ENCODE data around the gene PLVAP. TPM values are rescaled to one million over a fixed set of nuclear protein-coding genes. Genes with fewer than 3 reads are reported as not detected.
A peak's percentile ranks its signal among the peaks of the same experiment; 100 is the strongest.

Gene PLVAP
- total and polyA plus RNA-seq, 2 experiments from 2014 or later, result not detected

- TF ChIP-seq ZNF462 (CRISPR knock-in tag; IDR thresholded peaks at IDR 0.05), result no peak
Observed at GRCh38 chr19:17307876-17308377, 69.2 kb downstream of the PLVAP start (continued).

- H3F3A ChIP-seq (replicated peaks; ENCODE audit: low read depth), result peaks cover 45% of the 10 kb centered on the region
- H3K27ac ChIP-seq (ENCODE audit: low read depth), result peak overlapping the region; percentile 92
- peak overlapping the region; percentile 79 for H3K4me2 ChIP-seq
- Mint-ChIP-seq H3K9me3 (no peaks in the 10 kb centered on the region; the same call in 1 of the 3 replicates), H3K4me3 (peak overlapping the region; percentile 95), H3K27ac (peak overlapping the region; percentile 97), H3K4me1 (peaks cover 42% of the 10 kb centered on the region), H3K27me3 (ENCODE audit: insufficient read depth, low read depth, poor library complexity) (peaks cover 31% of the 10 kb centered on the region), H3K36me3 (ENCODE audit: low read depth) (peaks cover 10% of the 10 kb centered on the region; the same call in 2 of the 3 replicates)
- peak overlapping the region; percentile 91 for H3K4me3 ChIP-seq
- H3K36me3 ChIP-seq (ENCODE audit: insufficient read depth), result no peaks in the 10 kb centered on the region
- H3K9me2 ChIP-seq (ENCODE audit: insufficient read depth), result no peaks in the 10 kb centered on the region
- peaks cover 46% of the 10 kb centered on the region for H3K4me1 ChIP-seq (ENCODE audit: insufficient read depth)
- peaks cover 26% of the 10 kb centered on the region for H3K79me2 ChIP-seq (replicated peaks; ENCODE audit: insufficient read depth)
- H2AFZ ChIP-seq, result 0 out of 2 replicates have a peak overlapping the region, but pooled peaks have one; percentile 11
- ATAC-seq (peak; percentile 0), DNase-seq (ENCODE audit: low spot score) (peak; percentile 71)
- H4K20me1 ChIP-seq (replicated peaks; ENCODE audit: insufficient read depth), result peaks cover 16% of the 10 kb centered on the region
- H3K27me3 ChIP-seq (ENCODE audit: insufficient read depth), result no peaks in the 10 kb centered on the region
- TF ChIP-seq REST (IDR thresholded peaks at IDR 0.05; ENCODE audit: unreplicated experiment), result no peak
- TF ChIP-seq ZNF331 (CRISPR knock-in tag; IDR thresholded peaks at IDR 0.05; ENCODE audit: low read depth), result no peak
- no peak for TF ChIP-seq CREB1 (CRISPR knock-in tag; IDR thresholded peaks at IDR 0.05; ENCODE audit: low read depth)
- TF ChIP-seq POLR2AphosphoS5 (IDR thresholded peaks at IDR 0.05; ENCODE audit: low read depth), result no peak
- TF ChIP-seq NANOG (IDR thresholded peaks at IDR 0.05; ENCODE audit: borderline replicate concordance), result no peak
- TF ChIP-seq EZH2 (IDR thresholded peaks at IDR 0.05; ENCODE audit: low read depth, unreplicated experiment), result no peak
Observed at GRCh38 chr19:17306285-17306714, 70.8 kb downstream of the PLVAP start.
